HUDEP-2 (cell line): ENCODE measurements around the gene KCND1.

Source experiments
- DNase-seq, 76 experiments: peaks; one replicate each; lab custom pipeline; 2025; ENCODE audit not compliant: unreplicated experiment in 76 of 76; lab: John Stamatoyannopoulos, UW

KCND1 gene

DNA sequence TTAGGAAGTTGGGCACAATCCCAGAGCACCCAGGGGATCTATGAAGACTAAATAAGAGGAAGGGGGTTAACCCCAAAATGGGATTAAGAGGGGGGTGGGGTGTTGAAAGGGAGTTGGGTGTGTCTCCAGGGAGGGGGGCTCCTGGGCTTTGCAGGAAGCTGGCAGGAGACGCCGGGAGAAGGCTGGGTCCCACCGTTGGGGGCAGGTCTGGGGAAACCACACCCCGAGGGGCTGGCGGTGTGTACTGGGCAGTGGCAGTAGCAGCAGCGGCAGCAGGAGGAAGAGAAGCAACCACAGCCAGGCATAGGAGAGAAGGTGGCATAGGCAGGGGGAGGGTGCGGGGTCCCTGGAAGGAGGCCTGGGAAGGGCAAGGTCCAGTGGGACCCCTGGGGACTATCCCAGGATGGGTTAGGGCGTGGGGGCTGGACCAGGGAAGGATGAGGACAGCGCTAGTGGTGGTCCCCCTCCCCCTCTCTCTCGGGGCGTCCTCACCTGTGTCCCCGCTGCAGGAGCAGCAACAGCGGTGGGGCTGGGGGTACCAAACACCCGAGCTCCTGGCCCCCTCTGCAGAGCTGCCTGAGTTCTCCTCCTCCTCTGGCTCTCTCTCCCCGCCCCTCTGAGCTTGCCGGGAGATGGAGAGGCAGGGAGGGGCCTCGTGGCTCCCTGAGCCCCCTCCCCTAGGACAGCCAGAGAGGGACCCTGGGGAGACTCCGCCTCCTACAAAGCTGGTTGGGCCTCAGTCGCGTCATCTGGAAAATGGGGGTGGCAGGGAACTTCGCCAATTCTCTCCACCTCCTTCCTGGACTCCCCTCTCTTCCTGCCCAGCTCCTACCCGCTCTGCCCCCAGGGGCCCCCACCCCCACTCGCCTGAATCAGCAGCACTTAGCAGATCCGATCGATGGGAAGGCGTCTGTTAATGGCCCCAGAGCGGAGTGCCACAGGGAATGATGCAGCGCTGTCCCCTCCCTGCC is at the start of gene KCND1:
Gene KCND1 (minus strand): TSS at position 596 of the 971 bp plus-strand sequence. CDS start 1,573 bp downstream, outside the sequence.
- no peak for DNase-seq

DNA sequence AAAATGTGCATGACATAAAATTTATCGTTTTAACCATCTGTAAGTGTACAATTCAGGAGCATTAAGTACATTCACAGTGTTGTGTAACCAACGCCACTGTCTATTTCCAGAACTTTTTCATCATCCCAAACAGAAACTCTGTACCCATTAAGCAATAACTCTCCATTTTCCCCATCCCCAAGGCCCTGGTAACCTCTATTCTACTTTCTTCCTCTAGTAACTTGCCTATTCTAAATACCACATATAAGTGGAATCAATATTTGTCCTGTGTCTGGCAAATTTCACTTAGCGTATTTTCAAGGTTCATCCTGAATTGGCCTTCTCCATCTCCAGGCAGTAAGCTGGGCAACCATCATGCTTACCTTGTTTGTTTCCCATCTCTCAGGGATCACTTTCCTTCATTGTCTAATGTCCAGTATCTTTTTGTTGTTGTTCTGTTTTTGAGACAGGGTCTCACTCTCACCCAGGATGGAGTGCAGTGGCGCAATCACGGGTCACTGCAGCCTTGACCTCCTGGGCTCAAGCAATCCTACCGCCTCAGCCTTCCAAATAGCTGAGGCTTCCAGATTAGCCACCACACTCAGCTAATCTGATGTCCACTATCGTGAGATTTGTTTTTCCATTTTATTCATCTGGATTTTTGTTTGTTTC is 48.1 kb upstream of the KCND1 start:
- DNase-seq = no peak

DNA sequence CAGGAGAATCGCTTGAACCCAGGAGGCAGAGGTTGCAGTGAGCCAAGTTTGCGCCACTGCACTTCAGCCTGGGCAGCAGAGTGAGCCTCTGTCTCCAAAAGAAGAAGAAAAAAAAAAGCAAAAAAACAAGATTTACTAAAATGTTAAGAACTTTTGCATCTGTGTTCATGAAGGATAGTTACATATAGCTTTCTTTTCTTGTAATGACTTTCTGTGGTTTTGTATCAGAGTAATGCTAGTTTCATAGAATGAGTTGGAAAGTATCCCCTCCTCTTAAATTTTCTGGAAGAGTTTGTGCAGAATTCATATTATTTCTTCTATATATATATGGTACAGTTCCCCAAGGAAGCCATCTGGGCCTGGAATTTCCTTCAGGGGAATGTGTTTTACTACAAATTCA is 47.4 kb upstream of the KCND1 start:
- no peak for DNase-seq

GRCh38 chrX:49003696-49004095 is 32.1 kb upstream of the KCND1 start:
- DNase-seq = no peak

DNA sequence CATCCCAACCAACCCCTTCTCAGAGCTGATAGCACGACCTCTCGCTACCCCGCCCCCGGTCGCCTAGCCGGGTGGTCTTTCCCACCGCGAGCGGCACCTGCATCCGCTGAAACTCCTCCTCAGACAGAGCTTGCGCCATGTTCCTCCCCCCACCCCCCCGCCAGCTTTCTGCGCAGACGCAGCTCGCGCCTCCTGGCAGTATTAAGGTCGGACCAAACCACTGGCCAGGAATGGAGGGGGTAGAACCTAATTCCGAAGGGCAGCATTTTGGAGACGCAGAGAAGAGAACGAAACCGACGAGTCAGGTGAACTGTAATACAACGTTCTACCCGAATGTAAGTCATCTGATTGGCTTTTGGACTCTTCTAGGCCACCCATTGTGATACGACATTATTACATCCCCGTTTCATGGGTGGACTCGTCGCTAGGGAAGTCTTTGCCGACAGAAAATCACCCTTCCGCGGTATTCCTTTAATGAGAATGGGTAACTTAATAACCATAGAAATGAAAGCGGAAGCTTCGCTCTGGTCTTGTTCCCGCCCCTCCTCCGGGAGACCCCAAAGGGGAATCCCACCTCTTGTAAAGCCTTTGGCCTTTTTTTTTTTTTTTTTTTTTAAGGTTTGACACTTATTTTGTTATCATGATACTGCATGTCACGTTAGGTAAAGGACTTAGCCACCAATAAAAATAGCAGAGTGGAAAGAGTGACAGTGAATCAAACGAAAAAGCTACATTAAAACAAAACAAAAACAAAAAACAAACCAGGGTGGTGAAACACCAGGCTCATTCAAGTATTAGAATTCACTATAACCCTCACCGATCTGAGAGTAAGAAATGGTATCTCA is 30.7 kb upstream of the KCND1 start, which contains the start of gene GRIPAP1:
Gene GRIPAP1 (minus strand): TSS at position 174 of the 845 bp plus-strand sequence. CDS start 35 bp downstream, at position 139.
- peak in 74 of 76 experiments; percentile 4 to 86 (median 65) for DNase-seq

DNA sequence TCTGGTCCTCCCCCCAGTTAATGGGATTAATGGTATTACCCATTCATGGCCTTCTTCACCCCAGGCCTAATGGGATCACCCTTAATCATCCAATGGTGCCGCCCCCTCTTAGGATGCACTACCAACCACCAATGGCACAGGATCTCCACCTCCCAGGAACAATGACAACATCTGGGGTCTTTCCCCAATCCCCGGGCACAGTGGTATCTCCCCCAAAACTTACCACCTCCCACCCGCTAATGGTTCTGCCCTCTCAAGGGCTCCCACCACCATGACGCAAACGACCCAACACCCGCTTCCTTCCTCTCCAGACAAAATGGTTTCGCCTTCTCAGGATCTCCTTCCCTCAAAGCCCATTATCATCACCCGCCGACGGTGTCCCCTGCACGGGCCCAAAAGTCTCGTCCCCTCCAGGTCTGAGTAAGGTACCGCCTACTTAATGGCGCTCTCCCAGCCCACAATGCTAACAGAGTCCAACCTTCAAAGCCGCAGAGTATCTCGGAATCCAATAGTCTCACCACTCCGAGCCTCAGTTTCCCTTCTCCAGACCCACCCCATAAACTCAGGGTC is 30.0 kb upstream of the KCND1 start:
- DNase-seq = peak in 6 of 76 experiments; percentile 2 to 31 (median 14)

DNA sequence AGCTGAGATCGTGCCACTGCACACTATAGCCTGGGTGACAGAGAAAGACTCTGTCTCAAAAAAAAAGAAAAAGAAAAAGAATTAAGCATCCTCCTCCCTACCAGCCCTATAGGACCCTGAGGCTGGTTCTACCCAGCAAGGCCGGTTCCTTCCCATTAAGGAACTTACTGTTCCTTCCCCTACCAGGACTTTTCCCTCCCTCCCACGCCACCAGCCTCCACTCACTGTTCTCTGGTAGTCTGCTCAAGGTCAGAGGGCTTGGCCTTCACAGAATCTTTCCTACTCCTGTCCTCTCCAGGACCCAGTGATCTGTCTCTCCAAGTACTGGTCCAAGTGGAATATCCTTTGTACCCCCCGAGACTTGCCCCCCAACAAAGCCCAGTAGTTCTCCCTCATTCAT is 29.0 kb upstream of the KCND1 start:
- DNase-seq = no peak

GRCh38 chrX:48999030-48999429 is 27.4 kb upstream of the KCND1 start:
- DNase-seq = no peak

DNA sequence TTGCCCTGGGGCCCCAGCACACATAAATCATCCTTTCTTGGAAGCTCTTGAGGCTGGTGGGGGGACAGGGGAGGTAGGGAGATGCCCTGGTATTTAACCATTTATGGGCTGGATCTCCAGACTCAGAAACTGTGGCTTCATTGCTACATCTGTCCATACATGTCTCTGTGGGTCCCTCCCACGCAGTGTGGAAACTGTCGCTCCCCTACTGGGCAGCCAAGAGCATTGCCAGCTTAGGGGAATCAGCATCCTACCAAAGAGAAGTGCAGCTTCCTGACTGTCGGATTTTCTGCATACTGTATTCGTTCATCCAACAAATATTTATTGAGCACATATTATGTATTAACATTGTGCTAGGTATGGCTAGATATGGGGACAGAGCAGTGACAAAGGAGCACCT is 26.7 kb upstream of the KCND1 start:
- peak in 8 of 76 experiments; percentile 0 to 18 (median 4) for DNase-seq

DNA sequence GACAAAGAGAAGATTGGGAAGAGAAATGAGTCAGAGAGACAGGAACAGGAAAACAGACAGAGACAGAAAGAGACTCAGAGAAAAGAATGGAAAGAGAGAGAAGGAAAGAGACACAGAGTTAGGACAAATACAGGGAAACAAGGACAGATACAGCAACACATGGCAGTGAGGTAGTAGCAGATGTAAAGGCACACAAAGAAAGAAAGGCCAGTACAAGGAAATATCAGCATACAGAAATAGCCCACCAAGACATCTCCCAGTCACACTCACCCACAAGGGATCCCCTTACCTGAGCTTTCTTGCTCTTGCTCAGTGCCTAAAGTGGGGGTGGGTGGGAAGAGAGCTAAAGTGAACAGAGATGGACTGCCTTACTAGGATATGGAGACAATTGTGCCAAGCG is 26.2 kb upstream of the KCND1 start:
- DNase-seq = no peak

GRCh38 chrX:48997455-48997854 is 25.8 kb upstream of the KCND1 start:
- DNase-seq = no peak

DNA sequence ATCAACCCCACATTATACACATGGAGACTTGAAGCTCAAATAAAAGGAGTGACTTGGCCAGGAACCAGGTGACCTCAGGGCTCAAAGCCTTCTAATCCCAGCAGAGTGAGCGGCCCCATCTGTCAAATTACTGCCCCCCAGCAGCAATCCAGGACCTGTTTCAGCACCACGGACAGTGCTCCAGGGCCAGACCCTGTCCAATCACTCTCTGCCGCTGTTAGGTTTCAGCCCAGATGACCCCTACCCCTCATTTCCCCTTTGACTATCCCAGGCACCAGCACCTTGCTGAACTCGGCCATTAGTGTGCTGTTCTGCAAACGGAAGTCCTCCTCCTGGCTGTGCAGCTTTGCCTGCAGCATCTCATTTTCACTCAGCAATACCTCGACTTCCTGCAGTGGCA is 25.3 kb upstream of the KCND1 start:
- DNase-seq = peak in 1 of 76 experiments; percentile 1

DNA sequence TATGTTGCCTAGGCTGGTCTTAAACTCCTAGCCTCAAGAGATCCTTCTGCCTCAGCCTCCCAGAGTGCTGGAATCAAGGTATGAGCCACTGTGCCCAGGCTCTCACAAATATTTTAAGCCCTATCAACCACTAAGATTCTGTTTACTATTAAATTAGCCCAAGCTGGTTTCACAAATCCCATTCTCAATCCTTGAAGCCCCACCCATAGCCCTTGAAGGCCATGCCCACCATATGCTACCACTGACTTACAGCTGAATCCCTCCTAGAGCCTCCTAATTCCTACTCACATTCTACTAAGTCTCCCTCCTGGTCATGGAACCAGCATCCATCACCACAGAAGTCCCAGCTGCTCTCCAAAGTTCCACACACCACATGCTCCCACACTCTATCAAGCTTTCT is 20.7 kb upstream of the KCND1 start:
- DNase-seq = no peak

GRCh38 chrX:48989483-48989882 is 17.8 kb upstream of the KCND1 start:
- no peak for DNase-seq

- DNase-seq = no peak
Observed at GRCh38 chrX:48983896-48984295, 12.3 kb upstream of the KCND1 start.

- no peak for DNase-seq
Observed at GRCh38 chrX:48983081-48983480, 11.4 kb upstream of the KCND1 start.

DNA sequence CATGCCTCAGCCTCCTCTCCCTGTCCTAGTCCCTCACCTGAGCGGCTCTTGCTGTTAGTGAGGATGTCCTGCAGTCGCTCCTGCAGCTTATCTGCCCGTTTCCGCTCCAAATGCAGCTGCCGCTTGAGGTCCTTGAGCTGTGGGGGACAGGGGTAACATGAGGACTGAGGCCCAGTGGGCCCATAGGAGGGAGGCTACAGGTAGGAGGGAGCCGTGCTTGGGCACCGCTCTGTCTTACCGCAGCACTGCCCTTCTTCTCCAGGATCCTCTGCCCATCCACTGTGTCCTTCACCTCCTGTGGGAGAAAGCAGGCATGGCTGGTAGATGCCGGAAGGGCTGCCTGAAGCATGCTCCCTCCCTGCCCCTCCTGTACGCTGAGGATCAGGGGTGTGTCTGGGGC is 9.5 kb upstream of the KCND1 start:
- DNase-seq = no peak

GRCh38 chrX:48980341-48980740 is 8.7 kb upstream of the KCND1 start:
- peak in 9 of 76 experiments; percentile 1 to 37 (median 8) for DNase-seq

GRCh38 chrX:48978226-48978625 is 6.6 kb upstream of the KCND1 start:
- no peak for DNase-seq

DNA sequence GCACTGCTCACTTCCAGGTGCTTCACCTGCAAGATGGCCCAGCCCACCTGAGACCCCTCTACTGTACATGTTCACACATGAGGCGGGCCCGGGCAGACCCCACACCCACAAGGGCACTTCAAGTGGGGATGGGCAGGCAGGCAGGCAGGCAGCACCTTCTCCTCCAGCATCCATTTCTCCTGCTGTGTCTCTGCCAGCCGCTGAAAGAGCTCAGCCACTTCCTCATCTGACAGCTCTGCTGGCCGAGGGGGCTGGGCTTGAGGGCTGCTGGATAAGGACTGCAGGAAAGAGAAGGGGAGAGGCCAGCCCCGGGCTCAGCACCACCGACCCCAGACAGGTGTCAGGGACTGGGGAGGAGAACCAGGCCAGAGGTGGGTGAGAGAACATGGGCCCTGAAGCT is 4.4 kb upstream of the KCND1 start:
- no peak for DNase-seq
